Vagina (tissue), 2 donors: Measurements from ENCODE around the gene SLC28A2.
"Not testable (repeated sequence)": the region's sequence is repeated elsewhere in the genome, so short reads cannot be mapped to it uniquely, and the experiment has no call there.

ENCODE experiments used
- CTCF ChIP-seq, 3 experiments: fragments of 450-650 bp in 2 of 3; fragments of 200-600 bp in 1 of 3; sonication (generic) in 1 of 3; IDR thresholded peaks; one replicate each; pipeline ENCODE4 v1.5.1; 2017 to 2019; ENCODE audit warnings: antibody characterized with exemption in 3 of 3, mild to moderate bottlenecking in 2 of 3, moderate library complexity in 2 of 3
- POLR2A ChIP-seq, 2 donors: fragments of 450-650 bp; IDR thresholded peaks; one replicate each; pipeline ENCODE4 v1.6.1; 2017; ENCODE audit warnings: antibody characterized with exemption in 2 of 2, mild to moderate bottlenecking in 2 of 2, moderate library complexity in 2 of 2
- POLR2AphosphoS5 ChIP-seq, 2 donors: sonication (generic); formaldehyde crosslinking; IDR thresholded peaks; one replicate each; pipeline ENCODE4 v1.9.0; 2017; ENCODE audit warnings: antibody characterized with exemption in 2 of 2, mild to moderate bottlenecking in 2 of 2, low read depth in 1 of 2; ENCODE audit not compliant: insufficient read depth in 1 of 2

- TF ChIP-seq CTCF (IDR thresholded peaks at IDR 0.05); POLR2AphosphoS5 (IDR thresholded peaks at IDR 0.05; ENCODE audit: insufficient read depth in 1 of 2, low read depth in 1 of 2); POLR2A (IDR thresholded peaks at IDR 0.05): not testable (repeated sequence)
These were observed 46.9 kb downstream of the SLC28A2 start for GRCh38 chr15:45298964-45299378.
